ENCODE results near the gene HOXA7.

The HOXA7 gene

DNA sequence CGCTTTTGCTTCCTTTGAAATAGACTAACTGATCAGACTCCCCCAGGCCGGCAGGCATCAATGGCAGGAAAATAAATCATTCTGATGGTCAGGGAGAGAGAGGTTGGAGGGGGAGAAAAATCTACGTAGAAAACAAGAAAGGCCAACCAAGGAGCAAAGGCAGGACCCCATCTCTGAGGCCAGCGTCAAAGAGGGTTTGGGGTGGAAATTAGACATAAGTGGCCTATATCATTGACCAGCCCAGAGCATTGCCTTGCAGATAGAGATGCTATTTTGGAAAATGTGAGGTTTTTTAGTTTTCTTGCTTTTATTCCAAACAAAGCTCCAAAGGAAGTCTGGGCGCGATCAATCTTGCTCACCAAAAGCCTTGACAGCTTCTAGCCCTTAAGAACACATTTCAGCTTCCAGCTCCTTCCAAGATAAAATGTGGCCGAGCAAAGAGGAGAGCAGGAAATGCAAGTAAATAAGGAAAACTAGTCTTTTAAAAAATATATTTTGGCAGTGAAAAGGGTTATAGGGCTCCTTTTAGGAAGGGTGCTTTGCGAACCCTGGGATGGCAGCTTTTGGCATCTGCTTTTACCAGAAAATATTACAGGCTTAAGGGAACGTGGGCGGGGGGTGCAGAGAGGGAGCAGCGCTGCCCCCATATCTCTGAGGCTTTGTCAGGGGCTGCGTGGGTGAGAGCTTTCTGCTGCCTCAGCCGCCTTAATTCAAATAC is 52.0 kb downstream of the HOXA7 start:
- no peaks in the 10 kb centered on the region for H4K20me1 ChIP-seq (ENCODE audit: insufficient read depth, low read length)
- no peaks in the 10 kb centered on the region for H3K36me3 ChIP-seq (ENCODE audit: insufficient read depth, low read length)
- no peak for DNase-seq
- no peak for TF ChIP-seq EZH2 (IDR thresholded peaks at IDR 0.05; ENCODE audit: borderline replicate concordance, low read depth, low read length, severe bottlenecking)
- TF ChIP-seq, protein P1, sequence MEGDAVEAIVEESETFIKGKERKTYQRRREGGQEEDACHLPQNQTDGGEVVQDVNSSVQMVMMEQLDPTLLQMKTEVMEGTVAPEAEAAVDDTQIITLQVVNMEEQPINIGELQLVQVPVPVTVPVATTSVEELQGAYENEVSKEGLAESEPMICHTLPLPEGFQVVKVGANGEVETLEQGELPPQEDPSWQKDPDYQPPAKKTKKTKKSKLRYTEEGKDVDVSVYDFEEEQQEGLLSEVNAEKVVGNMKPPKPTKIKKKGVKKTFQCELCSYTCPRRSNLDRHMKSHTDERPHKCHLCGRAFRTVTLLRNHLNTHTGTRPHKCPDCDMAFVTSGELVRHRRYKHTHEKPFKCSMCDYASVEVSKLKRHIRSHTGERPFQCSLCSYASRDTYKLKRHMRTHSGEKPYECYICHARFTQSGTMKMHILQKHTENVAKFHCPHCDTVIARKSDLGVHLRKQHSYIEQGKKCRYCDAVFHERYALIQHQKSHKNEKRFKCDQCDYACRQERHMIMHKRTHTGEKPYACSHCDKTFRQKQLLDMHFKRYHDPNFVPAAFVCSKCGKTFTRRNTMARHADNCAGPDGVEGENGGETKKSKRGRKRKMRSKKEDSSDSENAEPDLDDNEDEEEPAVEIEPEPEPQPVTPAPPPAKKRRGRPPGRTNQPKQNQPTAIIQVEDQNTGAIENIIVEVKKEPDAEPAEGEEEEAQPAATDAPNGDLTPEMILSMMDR (IDR thresholded peaks at IDR 0.05; ENCODE audit: borderline replicate concordance, extremely low read depth, low read length, poor library complexity, severe bottlenecking) = no peak
- no peak for ATAC-seq (ENCODE audit: insufficient read depth, low read depth)
- H3K4me2 ChIP-seq (ENCODE audit: insufficient read depth, low read length) = no peak overlapping the region
- no peaks in the 10 kb centered on the region for H3K9me3 ChIP-seq (ENCODE audit: insufficient read depth, low read length, severe bottlenecking)
- no peak overlapping the region for H3K4me3 ChIP-seq (ENCODE audit: low read depth in 1 of 2, low read length in 2 of 2)
- no peaks in the 10 kb centered on the region for H3K79me2 ChIP-seq (ENCODE audit: insufficient read depth, low read length)
- H3K27me3 ChIP-seq (ENCODE audit: insufficient read depth, low read length, poor library complexity) = no peaks in the 10 kb centered on the region
- no peaks in the 10 kb centered on the region for H3K4me1 ChIP-seq (ENCODE audit: insufficient read depth, low read length)
- no peak overlapping the region for H3K9ac ChIP-seq (ENCODE audit: low read depth, low read length)
- no peak overlapping the region for H3K27ac ChIP-seq (ENCODE audit: low read length)
- no peak overlapping the region for H2AFZ ChIP-seq (ENCODE audit: low read depth, low read length)
